Stimulated activated CD8-positive, alpha-beta memory T cell treated with anti-CD3 and anti-CD28 coated beads, Interleukin-4, amount 100 ng/mL, for 4 hours (primary cell): ENCODE results near the gene CCDC9B.

Source experiments
- DNase-seq, 2 donors: peaks; one replicate each; pipeline ENCODE4 v3.0.0-alpha.2; 2020; ENCODE audit warnings: low read depth in 2 of 2, low spot score in 1 of 2

Gene CCDC9B

GRCh38 chr15:40293006-40293405, 47.7 kb downstream of the CCDC9B start:
- DNase-seq: no peak

GRCh38 chr15:40292246-40292645, 48.5 kb downstream of the CCDC9B start:
- no peak for DNase-seq

GRCh38 chr15:40290918-40291574, 49.7 kb downstream of the CCDC9B start:
- no peak for DNase-seq

GRCh38 chr15:40290545-40290917, 50.2 kb downstream of the CCDC9B start:
- DNase-seq: no peak

- no peak for DNase-seq
Observed at GRCh38 chr15:40289140-40289775, 51.5 kb downstream of the CCDC9B start.

- no peak for DNase-seq
Observed at GRCh38 chr15:40287968-40288367, 52.8 kb downstream of the CCDC9B start.

GRCh38 chr15:40287505-40287904, 53.2 kb downstream of the CCDC9B start:
- DNase-seq: no peak

GRCh38 chr15:40286794-40287193, 53.9 kb downstream of the CCDC9B start:
- DNase-seq: no peak

- DNase-seq: no peak
Observed at GRCh38 chr15:40286061-40286532, 54.6 kb downstream of the CCDC9B start.

- DNase-seq: no peak
Observed at GRCh38 chr15:40285554-40286011, 55.2 kb downstream of the CCDC9B start.

- no peak for DNase-seq
Observed at GRCh38 chr15:40285151-40285550, 55.6 kb downstream of the CCDC9B start.

- DNase-seq: no peak
Observed at GRCh38 chr15:40283615-40284300, 57.0 kb downstream of the CCDC9B start.

- no peak for DNase-seq
Observed at GRCh38 chr15:40282869-40283614, 57.7 kb downstream of the CCDC9B start, which contains the start of gene ANKRD63. Gene ANKRD63 (minus strand): TSS chr15:40283064. CDS start chr15:40282586, 478 bp downstream.

GRCh38 chr15:40282147-40282868, 58.4 kb downstream of the CCDC9B start:
- DNase-seq: no peak

- DNase-seq: no peak
Observed at GRCh38 chr15:40281801-40282146, 59.0 kb downstream of the CCDC9B start.
